ENCODE measurements around the gene IDH3B.

IDH3B gene

GRCh38 chr20:2688041-2688591 is 24.1 kb upstream of the IDH3B start:
- no peak for TF ChIP-seq GATA3 (IDR thresholded peaks at IDR 0.05; ENCODE audit: low read depth, low read length)
- TF ChIP-seq GATA2 (IDR thresholded peaks at IDR 0.05; ENCODE audit: low read depth, low read length) = no peak

GRCh38 chr20:2687514-2687913 is 23.5 kb upstream of the IDH3B start:
- TF ChIP-seq GATA2 (IDR thresholded peaks at IDR 0.05; ENCODE audit: low read depth, low read length) = no peak
- TF ChIP-seq GATA3 (IDR thresholded peaks at IDR 0.05; ENCODE audit: low read depth, low read length) = no peak

GRCh38 chr20:2680046-2680445 is 16.0 kb upstream of the IDH3B start:
- TF ChIP-seq GATA3 (IDR thresholded peaks at IDR 0.05; ENCODE audit: low read depth, low read length) (no peak), GATA2 (IDR thresholded peaks at IDR 0.05; ENCODE audit: low read depth, low read length) (no peak)

GRCh38 chr20:2673453-2673852 is 9.4 kb upstream of the IDH3B start:
- no peak for TF ChIP-seq GATA2 (IDR thresholded peaks at IDR 0.05; ENCODE audit: low read depth, low read length)

- TF ChIP-seq GATA3 (IDR thresholded peaks at IDR 0.05; ENCODE audit: low read depth, low read length) (no peak), GATA2 (IDR thresholded peaks at IDR 0.05; ENCODE audit: low read depth, low read length) (no peak)
These were observed 8.4 kb upstream of the IDH3B start for GRCh38 chr20:2672446-2672845.

GRCh38 chr20:2671977-2672376 is 8.0 kb upstream of the IDH3B start:
- TF ChIP-seq GATA3 (IDR thresholded peaks at IDR 0.05; ENCODE audit: low read depth, low read length) = no peak

- no peak for TF ChIP-seq GATA2 (IDR thresholded peaks at IDR 0.05; ENCODE audit: low read depth, low read length)
- TF ChIP-seq GATA3 (IDR thresholded peaks at IDR 0.05; ENCODE audit: low read depth, low read length) = no peak
These were observed 591 bp downstream of the IDH3B start for GRCh38 chr20:2663364-2663886.

- TF ChIP-seq GATA2 (IDR thresholded peaks at IDR 0.05; ENCODE audit: low read depth, low read length) (no peak), GATA3 (IDR thresholded peaks at IDR 0.05; ENCODE audit: low read depth, low read length) (no peak)
These were observed 4.5 kb downstream of the IDH3B start for GRCh38 chr20:2659547-2659946.

GRCh38 chr20:2658414-2659354 is 5.3 kb downstream of the IDH3B start:
- no peak for TF ChIP-seq GATA2 (IDR thresholded peaks at IDR 0.05; ENCODE audit: low read depth, low read length)
- TF ChIP-seq GATA3 (IDR thresholded peaks at IDR 0.05; ENCODE audit: low read depth, low read length) = no peak

- no peak for TF ChIP-seq GATA2 (IDR thresholded peaks at IDR 0.05; ENCODE audit: low read depth, low read length)
- no peak for TF ChIP-seq GATA3 (IDR thresholded peaks at IDR 0.05; ENCODE audit: low read depth, low read length)
These were observed 6.3 kb downstream of the IDH3B start for GRCh38 chr20:2657674-2658073.

GRCh38 chr20:2657241-2657640 is 6.8 kb downstream of the IDH3B start:
- TF ChIP-seq GATA3 (IDR thresholded peaks at IDR 0.05; ENCODE audit: low read depth, low read length) (no peak), GATA2 (IDR thresholded peaks at IDR 0.05; ENCODE audit: low read depth, low read length) (no peak)

- TF ChIP-seq GATA2 (IDR thresholded peaks at IDR 0.05; ENCODE audit: low read depth, low read length) (no peak), GATA3 (IDR thresholded peaks at IDR 0.05; ENCODE audit: low read depth, low read length) (no peak)
These were observed 7.4 kb downstream of the IDH3B start for GRCh38 chr20:2656471-2657117.

GRCh38 chr20:2655331-2656116 is 8.5 kb downstream of the IDH3B start:
- no peak for TF ChIP-seq GATA3 (IDR thresholded peaks at IDR 0.05; ENCODE audit: low read depth, low read length)
- TF ChIP-seq GATA2 (IDR thresholded peaks at IDR 0.05; ENCODE audit: low read depth, low read length) = no peak

- TF ChIP-seq GATA3 (IDR thresholded peaks at IDR 0.05; ENCODE audit: low read depth, low read length) (no peak), GATA2 (IDR thresholded peaks at IDR 0.05; ENCODE audit: low read depth, low read length) (no peak)
These were observed 9.2 kb downstream of the IDH3B start for GRCh38 chr20:2654831-2655230.

Data from SH-SY5Y (cell line).